CD4-positive, alpha-beta T cell treated with Interleukin-2 at 100 ng/mL for 4 hours (primary cell): Measurements from ENCODE around the gene EHD2.
"Not testable (repeated sequence)": the region's sequence is repeated elsewhere in the genome, so short reads cannot be mapped to it uniquely, and the experiment has no call there.

Experiments used
- DNase-seq: peaks from one replicate; pipeline ENCODE4 v3.0.0-alpha.2; 2020; ENCODE audit warnings: low spot score

EHD2 gene

GRCh38 chr19:47691782-47692181 lies 21.4 kb upstream of the EHD2 start:
- no peak for DNase-seq

GRCh38 chr19:47693489-47693888 lies 19.7 kb upstream of the EHD2 start:
- DNase-seq, result no peak

- DNase-seq, result no peak
Observed at GRCh38 chr19:47693903-47694302, 19.3 kb upstream of the EHD2 start.

- no peak for DNase-seq
Observed at GRCh38 chr19:47694466-47695273, 18.6 kb upstream of the EHD2 start.

GRCh38 chr19:47695533-47696262 lies 17.5 kb upstream of the EHD2 start:
- DNase-seq, result no peak

GRCh38 chr19:47696635-47697034 lies 16.6 kb upstream of the EHD2 start:
- no peak for DNase-seq

- DNase-seq, result peak; percentile 56
Observed at GRCh38 chr19:47697863-47698609, 15.2 kb upstream of the EHD2 start.

GRCh38 chr19:47698631-47699359 lies 14.4 kb upstream of the EHD2 start:
- DNase-seq, result no peak

GRCh38 chr19:47699360-47699917 lies 13.8 kb upstream of the EHD2 start:
- peak; percentile 39 for DNase-seq

GRCh38 chr19:47700934-47701716 lies 12.1 kb upstream of the EHD2 start:
- no peak for DNase-seq

- DNase-seq, result no peak
Observed at GRCh38 chr19:47701717-47702552, 11.3 kb upstream of the EHD2 start.

- no peak for DNase-seq
Observed at GRCh38 chr19:47702671-47703070, 10.6 kb upstream of the EHD2 start.

- DNase-seq, result no peak
Observed at GRCh38 chr19:47703301-47703700, 9.9 kb upstream of the EHD2 start.

GRCh38 chr19:47704024-47704423 lies 9.2 kb upstream of the EHD2 start:
- no peak for DNase-seq

- DNase-seq, result no peak
Observed at GRCh38 chr19:47704656-47705055, 8.6 kb upstream of the EHD2 start.

- peak; percentile 73 for DNase-seq
Observed at GRCh38 chr19:47707135-47707925, 5.9 kb upstream of the EHD2 start.

GRCh38 chr19:47711652-47712242 lies 1.5 kb upstream of the EHD2 start:
- DNase-seq, result no peak

GRCh38 chr19:47714339-47714738 lies 1.1 kb downstream of the EHD2 start:
- DNase-seq, result no peak

GRCh38 chr19:47714855-47715254 lies 1.6 kb downstream of the EHD2 start:
- not testable (repeated sequence) for DNase-seq
